HepG2 (cell line): ENCODE results near the gene PIMREG. TPM values are rescaled to one million over a fixed set of nuclear protein-coding genes. Genes with fewer than 3 reads are reported as not detected.

Experiments used
- ATAC-seq: fragments of 200-7000 bp; cut with Tn5 transposase; 3 replicates; pipeline ENCODE4 v1.9.1; 2020; ENCODE audit warnings: mild to moderate bottlenecking, moderate library complexity
- BruUV-seq: library from RNA; stranded (reverse); fragments of 400-500 nt; replicated peaks from 2 replicates; lab custom pipeline; 2021; lab: Mats Ljungman, UMichigan
- CTCF ChIA-PET: fragments of 300-600 bp; formaldehyde crosslinking; extraction: SDS; loops from one replicate; lab custom pipeline; 2021; ENCODE audit warnings: low total read pairs, inconsistent platforms, low intra/inter-chr PET ratio; lab: Yijun Ruan, JAX
- POLR2A ChIA-PET: fragments of 350-600 bp; sonication (Branson Sonifier 250); formaldehyde crosslinking; loops from one replicate; lab custom pipeline; 2020; ENCODE audit warnings: antibody characterized with exemption, inconsistent platforms; lab: Yijun Ruan, JAX
- DNase-seq: peaks from one replicate; pipeline ENCODE4 v3.0.0-alpha.2; 2015; ENCODE audit warnings: low spot score
- FAIRE-seq: peaks from 3 replicates; lab custom pipeline; 2011; peaks lifted over from hg19 to GRCh38; lab: Jason Lieb, UNC
- H2AFZ ChIP-seq: one replicate; pipeline ENCODE4 v1.6.1; 2011; ENCODE audit warnings: low read length, inconsistent platforms
- H3K27ac ChIP-seq: fragments of 300-600 bp; 3 replicates; pipeline ENCODE4 v1.8.0; 2011; ENCODE audit warnings: mixed run types, mild to moderate bottlenecking, mixed read lengths, low read length, inconsistent platforms; ENCODE audit not compliant: insufficient read depth; ENCODE audit errors: extremely low read length
- H3K27me3 ChIP-seq, 2 experiments: fragments of 200-600 bp in 1 of 2; 2 replicates in 1 of 2; 3 replicates in 1 of 2; pipeline versions ENCODE4 v1.6.0 to v1.8.0; 2011; ENCODE audit warnings: low read length in 2 of 2, mild to moderate bottlenecking in 2 of 2, moderate library complexity in 2 of 2, inconsistent platforms in 1 of 2; ENCODE audit not compliant: insufficient read depth in 2 of 2, control insufficient read depth in 1 of 2
- H3K36me3 ChIP-seq, 2 experiments: fragments of 200-600 bp in 1 of 2; replicated peaks in 1 of 2; 2 replicates in 1 of 2; 3 replicates in 1 of 2; pipeline versions ENCODE4 v1.5.1 to v1.8.0; 2011; ENCODE audit warnings: low read length in 2 of 2, inconsistent platforms in 1 of 2; ENCODE audit not compliant: insufficient read depth in 2 of 2, control insufficient read depth in 1 of 2
- H3K4me1 ChIP-seq: 2 replicates; pipeline ENCODE4 v1.5.1; 2012; ENCODE audit warnings: low read length, inconsistent platforms; ENCODE audit not compliant: insufficient read depth
- H3K4me2 ChIP-seq: 2 replicates; pipeline ENCODE4 v1.6.0; 2011; ENCODE audit warnings: low read depth, low read length, inconsistent platforms
- H3K4me3 ChIP-seq, 3 experiments: fragments of 200-600 bp in 1 of 3; sonication (generic), shearing (Covaris generic) in 1 of 3; replicated peaks in 1 of 3; 2 replicates each; pipeline ENCODE4 v1.5.1; 2011 to 2016; ENCODE audit warnings: low read length in 3 of 3, inconsistent platforms in 2 of 3, low read depth in 2 of 3, mild to moderate bottlenecking in 2 of 3, control low read depth in 1 of 3, mixed read lengths in 1 of 3; ENCODE audit not compliant: insufficient read depth in 1 of 3
- H3K79me2 ChIP-seq: one replicate; pipeline ENCODE4 v1.6.1; 2011; ENCODE audit warnings: low read length, inconsistent platforms; ENCODE audit not compliant: insufficient read depth
- H3K9ac ChIP-seq: 2 replicates; pipeline ENCODE4 v1.6.0; 2011; ENCODE audit warnings: mild to moderate bottlenecking, low read depth, low read length, inconsistent platforms; ENCODE audit not compliant: insufficient read depth
- H3K9me3 ChIP-seq: 2 replicates; pipeline ENCODE4 v1.5.1; 2012; ENCODE audit warnings: mild to moderate bottlenecking, low read length
- H4K20me1 ChIP-seq: 2 replicates; pipeline ENCODE4 v1.6.0; 2011; ENCODE audit warnings: inconsistent platforms, mild to moderate bottlenecking, low read length, moderate library complexity; ENCODE audit not compliant: insufficient read depth
- GATAD1 ChIP-seq: IDR thresholded peaks from 2 replicates; pipeline ENCODE4 v1.6.1; 2016; ENCODE audit warnings: missing genetic modification reagents, missing compliant biosample characterization
- IRF2 ChIP-seq: IDR thresholded peaks from 2 replicates; pipeline ENCODE4 v1.6.1; 2018; ENCODE audit warnings: missing genetic modification reagents, missing compliant biosample characterization
- KAT8 ChIP-seq: IDR thresholded peaks from 2 replicates; pipeline ENCODE4 v1.6.1; 2016; ENCODE audit warnings: missing genetic modification reagents, missing compliant biosample characterization
- KDM1A ChIP-seq: IDR thresholded peaks from 2 replicates; pipeline ENCODE4 v1.6.1; 2016; ENCODE audit warnings: missing compliant biosample characterization
- NFYC ChIP-seq: IDR thresholded peaks from 2 replicates; pipeline ENCODE4 v1.6.1; 2016; ENCODE audit warnings: missing genetic modification reagents, missing compliant biosample characterization
- PRMT3 ChIP-seq: sonication (generic); formaldehyde crosslinking; IDR thresholded peaks from 2 replicates; pipeline ENCODE4 v1.8.1; 2022; ENCODE audit warnings: low read depth, mild to moderate bottlenecking, moderate library complexity, missing genetic modification reagents, borderline replicate concordance
- RARA ChIP-seq: IDR thresholded peaks from 2 replicates; pipeline ENCODE4 v1.6.1; 2016; ENCODE audit warnings: missing genetic modification reagents, missing compliant biosample characterization
- SALL1 ChIP-seq: sonication (generic); formaldehyde crosslinking; IDR thresholded peaks from 2 replicates; pipeline ENCODE4 v1.8.0; 2022; ENCODE audit warnings: mild to moderate bottlenecking, missing genetic modification reagents
- STAG1 ChIP-seq: sonication (generic); formaldehyde crosslinking; IDR thresholded peaks from 2 replicates; pipeline ENCODE4 v1.4.0; 2020; ENCODE audit warnings: missing genetic modification reagents
- YY1 ChIP-seq: IDR thresholded peaks from 2 replicates; pipeline ENCODE4 v1.6.1; 2011; ENCODE audit warnings: low read length, low read depth, moderate library complexity, mild to moderate bottlenecking; ENCODE audit not compliant: insufficient read depth, insufficient replicate concordance
- ZNF274 ChIP-seq: sonication (generic); formaldehyde crosslinking; IDR thresholded peaks from 2 replicates; pipeline ENCODE4 v1.5.1; 2020; ENCODE audit warnings: mild to moderate bottlenecking, missing genetic modification reagents
- ZNF33A ChIP-seq: sonication (generic); formaldehyde crosslinking; IDR thresholded peaks from 2 replicates; pipeline ENCODE4 v1.5.1; 2020; ENCODE audit warnings: missing genetic modification reagents, mild to moderate bottlenecking, moderate library complexity, borderline replicate concordance
- ZNF724P ChIP-seq: sonication (generic); formaldehyde crosslinking; IDR thresholded peaks from 2 replicates; pipeline ENCODE4 v1.8.0; 2022; ENCODE audit warnings: missing genetic modification reagents, borderline replicate concordance
- ZNF746 ChIP-seq: sonication (generic); formaldehyde crosslinking; IDR thresholded peaks from 2 replicates; pipeline ENCODE4 v1.8.0; 2022; ENCODE audit warnings: mild to moderate bottlenecking, missing genetic modification reagents
- ZNF775 ChIP-seq: sonication (generic); formaldehyde crosslinking; IDR thresholded peaks from 2 replicates; pipeline ENCODE4 v1.4.0; 2020; ENCODE audit warnings: missing genetic modification reagents, mild to moderate bottlenecking, moderate library complexity, borderline replicate concordance
- ZNF788 ChIP-seq: sonication (generic); formaldehyde crosslinking; IDR thresholded peaks from 2 replicates; pipeline ENCODE4 v1.5.0; 2020; ENCODE audit warnings: mild to moderate bottlenecking, missing genetic modification reagents, borderline replicate concordance
- WGBS: methylation state at CpG from one replicate; pipeline ENCODE4 v1.1.6; 2017; ENCODE audit warnings: low lambda C conversion rate; 5-methylcytosine and 5-hydroxymethylcytosine counted together
- in situ Hi-C: cut with HindIII; loops from 2 replicates; pipeline ENCODE4 v1.10.0; 2017; ENCODE audit warnings: low pct_unique_long_range_greater_than_20kb; ENCODE audit not compliant: extremely low pct_ligation_motif_present
- intact Hi-C: fragments of 100-400 bp; cut with micrococcal nuclease; formaldehyde crosslinking; loops from one replicate; pipeline ENCODE4 v1.10.0; 2022; ENCODE audit not compliant: unreplicated experiment
- polyA plus RNA-seq, 8 experiments: library from polyadenylated mRNA; depleted of rRNA in 3 of 8; stranded (reverse) in 7 of 8; unstranded in 1 of 8; fragments of >200 nt; fragmentation: Illumina TruSeq in 4 of 8; extraction: Trizol in 4 of 8; gene quantifications; 2 replicates each; pipeline versions ENCODE4 v1.2.1 to v1.2.3, GENCODE V29; 2011 to 2016; ENCODE audit warnings: low read depth in 4 of 8, missing spikeins in 1 of 8, mixed read lengths in 1 of 8; ENCODE audit not compliant: insufficient read depth in 1 of 8
- total RNA-seq, 5 experiments: library from RNA; depleted of rRNA; stranded (reverse); fragments of >200 nt; fragmentation: Illumina TruSeq; extraction: Trizol; gene quantifications; 2 replicates each; pipeline ENCODE4 v1.2.3, GENCODE V29; 2016; ENCODE audit warnings: low read depth in 1 of 5
- TF ChIP-seq, protein P1 (sequence below): sonication (generic); formaldehyde crosslinking; conservative IDR thresholded peaks from 2 replicates; pipeline ENCODE4 v1.4.0; 2020; ENCODE audit warnings: missing genetic modification reagents
- TF ChIP-seq, protein P2 (sequence below): sonication (generic); formaldehyde crosslinking; IDR thresholded peaks from 2 replicates; pipeline ENCODE4 v1.8.1; 2023; ENCODE audit warnings: missing genetic modification reagents, inconsistent platforms, borderline replicate concordance
- TF ChIP-seq, protein P3 (sequence below): sonication (generic); formaldehyde crosslinking; IDR thresholded peaks from 2 replicates; pipeline ENCODE4 v1.4.0; 2020; ENCODE audit warnings: missing genetic modification reagents

Gene PIMREG
- total and polyA plus RNA-seq, 2 of the 13 experiments (the other 11 are each of a cell fraction or from before 2014, with no cell fraction given) = 15.6 to 30.3 TPM

DNA sequence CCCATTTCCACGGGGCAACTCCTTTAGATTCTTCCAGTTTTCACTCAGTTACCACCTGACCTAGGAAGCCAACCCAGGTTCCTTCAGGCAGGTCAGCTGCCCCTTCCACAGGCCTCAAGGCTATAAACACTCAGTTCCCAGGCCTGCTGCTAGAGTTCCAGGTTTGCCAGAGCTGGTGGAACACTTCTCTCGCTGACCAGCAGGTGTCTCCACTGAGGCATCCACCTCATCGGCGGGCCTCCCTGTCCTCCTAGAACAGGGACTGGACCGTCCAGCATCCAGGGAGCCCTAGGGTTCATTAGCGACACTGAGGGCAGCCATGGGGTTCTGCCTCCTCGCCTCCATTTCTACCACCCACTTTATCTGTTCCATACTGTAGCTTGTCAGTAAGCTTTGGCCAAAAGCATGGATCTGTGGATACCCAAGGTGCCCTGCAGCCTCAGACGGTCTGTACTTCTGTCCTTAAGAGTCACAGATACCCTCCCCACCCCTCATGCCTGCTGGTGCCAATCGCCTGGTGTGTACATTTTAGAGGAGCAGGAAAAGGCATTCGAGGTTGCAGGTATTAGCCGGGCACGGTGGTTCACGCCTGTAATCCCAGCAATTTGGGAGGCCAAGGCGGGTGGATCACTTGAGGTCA is 29.0 kb downstream of the PIMREG start (continued):
- TF ChIP-seq ZNF33A (CRISPR knock-in tag) = no peak
- no peak for TF ChIP-seq RARA (CRISPR knock-in tag)
- peak; percentile 42; the same call in 1 of the 2 replicates for TF ChIP-seq GATAD1 (CRISPR knock-in tag)
- TF ChIP-seq ZNF724P (CRISPR knock-in tag) = no peak
- TF ChIP-seq ZNF274 (CRISPR knock-in tag) = 0 out of 2 replicates have a peak, but pooled peaks have one; percentile 38
- peak; percentile 37; the same call in 1 of the 2 replicates for TF ChIP-seq ZNF788
- TF ChIP-seq STAG1 = peak; percentile 82
- TF ChIP-seq, protein P1, sequence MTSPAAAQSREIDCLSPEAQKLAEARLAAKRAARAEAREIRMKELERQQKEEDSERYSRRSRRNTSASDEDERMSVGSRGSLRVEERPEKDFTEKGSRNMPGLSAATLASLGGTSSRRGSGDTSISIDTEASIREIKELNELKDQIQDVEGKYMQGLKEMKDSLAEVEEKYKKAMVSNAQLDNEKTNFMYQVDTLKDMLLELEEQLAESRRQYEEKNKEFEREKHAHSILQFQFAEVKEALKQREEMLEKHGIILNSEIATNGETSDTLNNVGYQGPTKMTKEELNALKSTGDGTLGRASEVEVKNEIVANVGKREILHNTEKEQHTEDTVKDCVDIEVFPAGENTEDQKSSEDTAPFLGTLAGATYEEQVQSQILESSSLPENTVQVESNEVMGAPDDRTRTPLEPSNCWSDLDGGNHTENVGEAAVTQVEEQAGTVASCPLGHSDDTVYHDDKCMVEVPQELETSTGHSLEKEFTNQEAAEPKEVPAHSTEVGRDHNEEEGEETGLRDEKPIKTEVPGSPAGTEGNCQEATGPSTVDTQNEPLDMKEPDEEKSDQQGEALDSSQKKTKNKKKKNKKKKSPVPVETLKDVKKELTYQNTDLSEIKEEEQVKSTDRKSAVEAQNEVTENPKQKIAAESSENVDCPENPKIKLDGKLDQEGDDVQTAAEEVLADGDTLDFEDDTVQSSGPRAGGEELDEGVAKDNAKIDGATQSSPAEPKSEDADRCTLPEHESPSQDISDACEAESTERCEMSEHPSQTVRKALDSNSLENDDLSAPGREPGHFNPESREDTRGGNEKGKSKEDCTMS = no peak
- TF ChIP-seq IRF2 (CRISPR knock-in tag) = 0 out of 2 replicates have a peak, but pooled peaks have one; percentile 35
- peak; percentile 44; the same call in 1 of the 2 replicates for TF ChIP-seq SALL1
- TF ChIP-seq NFYC = no peak
- no peak for TF ChIP-seq KAT8

DNA sequence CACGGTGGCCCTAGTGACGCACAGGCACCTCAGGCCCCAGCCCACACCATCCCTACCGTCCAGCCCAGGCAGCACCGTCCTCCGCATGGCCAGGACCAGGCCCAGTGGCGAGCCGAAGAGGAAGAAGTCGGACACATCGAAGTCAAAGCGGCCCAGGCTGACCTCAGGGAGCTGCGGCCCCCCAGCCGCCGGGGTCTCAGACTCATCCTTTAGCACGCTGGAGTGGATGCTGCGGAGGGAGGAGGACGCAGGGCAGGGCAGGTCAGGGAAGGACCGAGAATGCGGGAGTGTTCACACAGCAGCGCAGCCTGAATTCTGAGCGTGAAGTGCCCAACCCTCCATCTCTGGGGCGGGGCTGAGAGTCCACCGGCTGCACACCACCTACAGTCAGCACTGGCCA is 30.1 kb downstream of the PIMREG start:
- WGBS = 78% methylated on average over 16 of the region's 22 CpGs
- FAIRE-seq = no peak
- no peak overlapping the region for H3K4me2 ChIP-seq
- H3K9me3 ChIP-seq = no peaks in the 10 kb centered on the region
- POLR2A ChIA-PET = no interaction called here
- H3K36me3 ChIP-seq = no peaks in the 10 kb centered on the region
- CTCF ChIA-PET = no interaction called here
- H4K20me1 ChIP-seq = no peaks in the 10 kb centered on the region
- no peak overlapping the region for H3K27ac ChIP-seq
- ATAC-seq = no peak
- H3K9ac ChIP-seq = no peak overlapping the region
- no peaks in the 10 kb centered on the region for H3K79me2 ChIP-seq
- H3K27me3 ChIP-seq = no peaks in the 10 kb centered on the region
- no peak for TF ChIP-seq ZNF746 (CRISPR knock-in tag)
- TF ChIP-seq, protein P2, sequence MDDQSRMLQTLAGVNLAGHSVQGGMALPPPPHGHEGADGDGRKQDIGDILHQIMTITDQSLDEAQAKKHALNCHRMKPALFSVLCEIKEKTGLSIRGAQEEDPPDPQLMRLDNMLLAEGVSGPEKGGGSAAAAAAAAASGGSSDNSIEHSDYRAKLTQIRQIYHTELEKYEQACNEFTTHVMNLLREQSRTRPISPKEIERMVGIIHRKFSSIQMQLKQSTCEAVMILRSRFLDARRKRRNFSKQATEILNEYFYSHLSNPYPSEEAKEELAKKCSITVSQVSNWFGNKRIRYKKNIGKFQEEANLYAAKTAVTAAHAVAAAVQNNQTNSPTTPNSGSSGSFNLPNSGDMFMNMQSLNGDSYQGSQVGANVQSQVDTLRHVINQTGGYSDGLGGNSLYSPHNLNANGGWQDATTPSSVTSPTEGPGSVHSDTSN = no peak
- no peak for TF ChIP-seq ZNF775 (CRISPR knock-in tag)
- TF ChIP-seq KDM1A (CRISPR knock-in tag) = no peak
- no peak for TF ChIP-seq YY1
- TF ChIP-seq, protein P3, sequence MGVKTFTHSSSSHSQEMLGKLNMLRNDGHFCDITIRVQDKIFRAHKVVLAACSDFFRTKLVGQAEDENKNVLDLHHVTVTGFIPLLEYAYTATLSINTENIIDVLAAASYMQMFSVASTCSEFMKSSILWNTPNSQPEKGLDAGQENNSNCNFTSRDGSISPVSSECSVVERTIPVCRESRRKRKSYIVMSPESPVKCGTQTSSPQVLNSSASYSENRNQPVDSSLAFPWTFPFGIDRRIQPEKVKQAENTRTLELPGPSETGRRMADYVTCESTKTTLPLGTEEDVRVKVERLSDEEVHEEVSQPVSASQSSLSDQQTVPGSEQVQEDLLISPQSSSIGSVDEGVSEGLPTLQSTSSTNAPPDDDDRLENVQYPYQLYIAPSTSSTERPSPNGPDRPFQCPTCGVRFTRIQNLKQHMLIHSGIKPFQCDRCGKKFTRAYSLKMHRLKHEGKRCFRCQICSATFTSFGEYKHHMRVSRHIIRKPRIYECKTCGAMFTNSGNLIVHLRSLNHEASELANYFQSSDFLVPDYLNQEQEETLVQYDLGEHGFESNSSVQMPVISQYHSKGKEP (CRISPR knock-in tag) = no peak
- TF ChIP-seq PRMT3 (CRISPR knock-in tag) = no peak
- BruUV-seq = no TSS peak
- intact Hi-C loops = loop anchor here (10.0 kb wide), 1 partner anchor 80 kb away; the partner anchor contains the start of gene PITPNM3
- no peak overlapping the region for H3K4me3 ChIP-seq
- in situ Hi-C loops = loop anchor here (5.0 kb wide), 1 partner anchor 168 kb away; the partner anchor contains the start of genes KIAA0753 and TXNDC17
- no peak for DNase-seq
- H2AFZ ChIP-seq = no peak overlapping the region
- no peaks in the 10 kb centered on the region for H3K4me1 ChIP-seq
